ENCODE measurements around the gene CRYL1. TPM values are rescaled to one million over a fixed set of nuclear protein-coding genes. Genes with fewer than 3 reads are reported as not detected.

Gene CRYL1
- total RNA-seq, 1 donor from 2014 or later: 19.8 TPM

- intact Hi-C loops (cut with DNase I): no loop called here
- no peak for DNase-seq (ENCODE audit: missing footprints)
- ATAC-seq: no peak
These were observed 130.4 kb downstream of the CRYL1 start for GRCh38 chr13:20395061-20395916.

GRCh38 chr13:20394506-20394905, 131.2 kb downstream of the CRYL1 start:
- ATAC-seq: no peak
- intact Hi-C loops (cut with DNase I): no loop called here
- DNase-seq (ENCODE audit: missing footprints): no peak

- no peak for ATAC-seq
- intact Hi-C loops (cut with DNase I): no loop called here
These were observed 131.5 kb downstream of the CRYL1 start for GRCh38 chr13:20394169-20394501.

GRCh38 chr13:20393273-20394168, 132.1 kb downstream of the CRYL1 start:
- no peak for ATAC-seq
- intact Hi-C loops (cut with DNase I): no loop called here
- DNase-seq (ENCODE audit: missing footprints): no peak

More at GRCh38 chr13:20394169-20394501, 131.5 kb downstream of the CRYL1 start:
- DNase-seq (ENCODE audit: missing footprints): no peak

GRCh38 chr13:20392530-20392929, 133.1 kb downstream of the CRYL1 start:
- DNase-seq (ENCODE audit: missing footprints) (no peak), ATAC-seq (no peak)
- intact Hi-C loops (cut with DNase I): no loop called here

GRCh38 chr13:20391597-20392452, 133.8 kb downstream of the CRYL1 start:
- intact Hi-C loops (cut with DNase I): no loop called here
- DNase-seq (ENCODE audit: missing footprints): no peak
- no peak for ATAC-seq

- no peak for DNase-seq (ENCODE audit: missing footprints)
- intact Hi-C loops (cut with DNase I): no loop called here
- ATAC-seq: no peak
These were observed 135.0 kb downstream of the CRYL1 start for GRCh38 chr13:20390526-20391175.

- no peak for ATAC-seq
- intact Hi-C loops (cut with DNase I): no loop called here
- no peak for DNase-seq (ENCODE audit: missing footprints)
These were observed 135.7 kb downstream of the CRYL1 start for GRCh38 chr13:20389696-20390525.

- intact Hi-C loops (cut with DNase I): no loop called here
- DNase-seq (ENCODE audit: missing footprints) (no peak), ATAC-seq (no peak)
These were observed 137.5 kb downstream of the CRYL1 start for GRCh38 chr13:20388184-20388583.

- no peak for DNase-seq (ENCODE audit: missing footprints)
- intact Hi-C loops (cut with DNase I): no loop called here
- no peak for ATAC-seq
These were observed 138.2 kb downstream of the CRYL1 start for GRCh38 chr13:20387441-20387971.

GRCh38 chr13:20387006-20387405, 138.7 kb downstream of the CRYL1 start:
- intact Hi-C loops (cut with DNase I): no loop called here
- no peak for ATAC-seq

GRCh38 chr13:20383058-20383457, 142.6 kb downstream of the CRYL1 start:
- ATAC-seq (no peak), DNase-seq (ENCODE audit: missing footprints) (no peak)
- intact Hi-C loops (cut with DNase I): no loop called here

More at GRCh38 chr13:20387006-20387405, 138.7 kb downstream of the CRYL1 start:
- DNase-seq (ENCODE audit: missing footprints): no peak

- intact Hi-C loops (cut with DNase I): no loop called here
- ATAC-seq: no peak
- no peak for DNase-seq (ENCODE audit: missing footprints)
These were observed 144.3 kb downstream of the CRYL1 start for GRCh38 chr13:20381401-20381800.

- no peak for ATAC-seq
- no peak for DNase-seq (ENCODE audit: missing footprints)
- intact Hi-C loops (cut with DNase I): no loop called here
These were observed 146.9 kb downstream of the CRYL1 start for GRCh38 chr13:20378721-20379120.

GRCh38 chr13:20377720-20378119, 147.9 kb downstream of the CRYL1 start:
- DNase-seq (ENCODE audit: missing footprints) (no peak), ATAC-seq (no peak)
- intact Hi-C loops (cut with DNase I): no loop called here

- intact Hi-C loops (cut with DNase I): no loop called here
These were observed 149.8 kb downstream of the CRYL1 start for GRCh38 chr13:20375871-20376270.

GRCh38 chr13:20373861-20374260, 151.8 kb downstream of the CRYL1 start:
- no peak for ATAC-seq
- DNase-seq (ENCODE audit: missing footprints): no peak
- intact Hi-C loops (cut with DNase I): no loop called here

More at GRCh38 chr13:20375871-20376270, 149.8 kb downstream of the CRYL1 start:
- DNase-seq (ENCODE audit: missing footprints): no peak
- ATAC-seq: no peak
